Posterior cingulate gyrus (tissue), 11 donors: ENCODE data around the gene ACTN3.
"Not testable (repeated sequence)": the region's sequence is repeated elsewhere in the genome, so short reads cannot be mapped to it uniquely, and the experiment has no call there.

Experiments used
- DNase-seq, 10 donors: peaks; one replicate each; pipeline versions ENCODE4 v3.0.0 to v3.0.0-alpha.2; 2020 to 2021; ENCODE audit warnings: mixed read lengths in 3 of 10
- intact Hi-C: fragments of 100-400 bp; cut with DNase I; formaldehyde crosslinking; loops from one replicate; pipeline ENCODE4 v1.15.1; 2023

The ACTN3 gene

DNA sequence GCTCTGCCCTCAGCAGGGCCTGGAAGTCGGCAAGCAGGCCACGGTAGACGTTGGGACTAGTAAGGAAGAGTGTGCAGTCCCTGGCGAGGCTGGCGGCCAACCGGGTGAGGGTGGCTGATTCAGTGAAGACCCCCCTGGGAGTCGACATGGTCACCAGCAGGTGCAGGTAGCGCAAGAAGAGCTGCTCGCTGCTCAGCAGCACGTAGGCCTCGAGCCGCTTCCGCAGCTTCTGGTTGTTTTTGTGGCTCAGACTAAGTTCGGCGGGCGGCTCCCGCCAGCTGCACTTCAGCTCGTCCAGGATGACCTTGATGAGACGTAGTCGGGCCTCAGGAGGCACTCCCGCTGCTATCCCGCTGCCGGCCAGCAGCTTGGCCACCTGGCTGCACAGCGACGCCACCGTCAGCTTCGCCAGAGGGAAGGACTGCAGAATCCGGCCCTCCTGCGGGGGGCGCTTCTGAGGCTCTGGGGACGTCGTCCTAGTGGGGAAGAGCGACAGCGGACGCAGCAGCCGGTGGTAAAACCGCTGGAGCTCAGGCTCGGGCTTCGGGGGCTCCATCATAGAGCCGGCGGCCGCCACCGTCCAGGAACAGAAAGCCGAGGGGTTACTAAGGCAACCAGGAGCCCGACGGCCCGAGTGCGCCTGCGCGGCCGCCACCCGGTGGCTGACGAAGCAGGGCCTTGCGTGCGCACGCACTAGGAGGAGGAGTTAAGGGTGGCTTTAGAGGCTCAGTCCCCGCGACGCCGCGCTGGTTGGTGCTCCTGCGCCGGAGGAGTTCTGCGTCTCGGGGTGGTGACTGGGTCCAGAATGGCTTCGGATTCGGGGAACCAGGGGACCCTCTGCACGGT is 46.0 kb downstream of the ACTN3 start, which contains the start of the genes CCDC87 and CCS:
Gene CCDC87 (minus strand): TSS at position 607 of the 846 bp plus-strand sequence. CDS start 48 bp downstream, at position 559.
Gene CCS (plus strand): TSS at position 729 of the 846 bp plus-strand sequence. CDS start 77 bp downstream, at position 806.
- intact Hi-C loops = loop anchor here (2.0 kb wide), 2 partner anchors 24 to 46 kb away; partner anchors contain the start of genes RBM14 and RBM4

DNA sequence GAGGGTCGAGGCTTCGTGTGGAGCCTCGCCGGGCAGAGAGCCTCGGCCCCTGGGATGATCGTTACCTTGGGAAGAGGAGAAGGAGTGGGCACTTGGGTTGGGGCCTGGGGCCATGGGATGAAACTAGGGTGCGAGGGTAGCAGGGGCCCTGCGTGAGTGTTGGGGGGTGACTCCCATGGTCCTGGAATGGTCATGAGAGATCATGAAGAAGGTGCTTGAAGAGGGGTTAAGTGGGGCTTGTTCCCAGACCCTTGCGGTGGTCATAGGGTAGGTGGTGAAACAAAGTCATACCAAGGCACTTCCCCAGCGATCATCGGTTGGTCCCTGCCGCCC is 46.6 kb downstream of the ACTN3 start:
- intact Hi-C loops = loop anchor here (2.0 kb wide), 2 partner anchors 24 to 46 kb away; partner anchors contain the start of genes RBM14 and RBM4

More for the DNA sequence above, 46.0 kb downstream of the ACTN3 start, which contains the start of the genes CCDC87 and CCS:
- DNase-seq = peak; percentile 92 to 99 (median 98)

DNA sequence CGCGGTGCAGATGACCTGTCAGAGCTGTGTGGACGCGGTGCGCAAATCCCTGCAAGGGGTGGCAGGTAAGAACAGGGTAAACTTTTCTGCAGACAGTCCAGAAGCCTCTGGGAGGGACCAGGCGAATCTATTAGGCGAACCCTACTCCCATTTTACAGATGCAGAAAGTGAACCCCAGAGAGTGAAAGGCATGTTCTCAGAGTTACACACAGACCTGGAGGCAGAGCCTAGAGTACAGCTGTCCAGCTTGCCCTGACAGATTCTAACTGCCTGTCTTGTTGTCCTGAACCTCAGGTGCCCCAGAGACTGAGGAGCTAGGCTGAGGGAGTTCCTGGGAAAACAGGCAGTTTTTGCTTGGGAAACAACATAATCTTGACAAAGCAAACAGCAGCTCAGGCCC is 46.9 kb downstream of the ACTN3 start:
- no peak for DNase-seq
- intact Hi-C loops = loop anchor here (2.0 kb wide), 2 partner anchors 23 to 45 kb away; partner anchors contain the start of genes RBM14 and RBM4

More for the DNA sequence above, 46.6 kb downstream of the ACTN3 start:
- DNase-seq = no peak

DNA sequence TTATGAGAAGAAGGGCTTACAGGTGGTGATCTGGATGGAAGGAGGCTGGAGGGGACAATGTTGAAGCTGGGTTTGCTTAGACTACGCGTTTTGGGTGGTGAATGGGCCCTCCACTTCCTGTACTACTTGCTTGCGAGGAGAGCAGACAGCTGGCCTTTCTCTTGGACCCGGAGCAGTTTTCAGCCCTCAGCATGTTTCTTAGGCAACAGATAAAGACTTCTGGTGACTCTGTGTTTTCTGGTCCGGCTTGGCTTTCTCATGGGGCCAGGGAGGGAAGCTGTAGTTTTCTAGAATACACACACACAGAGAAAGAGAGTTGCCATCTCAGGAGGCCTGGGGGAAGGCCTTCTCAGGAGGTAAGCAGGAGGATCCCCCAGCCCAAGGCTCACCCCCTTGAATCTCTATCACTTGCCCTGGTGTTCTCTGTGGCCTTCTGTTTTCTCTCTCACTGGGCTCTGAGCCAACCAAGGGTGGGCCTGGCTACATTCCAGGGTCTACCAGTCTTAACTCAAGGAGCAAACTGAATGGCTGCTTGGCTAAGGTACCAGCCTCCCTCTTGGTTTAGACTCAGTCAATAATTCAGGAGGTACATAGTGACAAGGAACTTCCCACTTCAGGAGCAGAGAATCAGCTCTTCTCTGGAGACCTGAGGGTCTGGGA is 48.7 kb downstream of the ACTN3 start:
- DNase-seq = peak in 1 of 10 donors; percentile 81
- intact Hi-C loops = no loop called here

DNA sequence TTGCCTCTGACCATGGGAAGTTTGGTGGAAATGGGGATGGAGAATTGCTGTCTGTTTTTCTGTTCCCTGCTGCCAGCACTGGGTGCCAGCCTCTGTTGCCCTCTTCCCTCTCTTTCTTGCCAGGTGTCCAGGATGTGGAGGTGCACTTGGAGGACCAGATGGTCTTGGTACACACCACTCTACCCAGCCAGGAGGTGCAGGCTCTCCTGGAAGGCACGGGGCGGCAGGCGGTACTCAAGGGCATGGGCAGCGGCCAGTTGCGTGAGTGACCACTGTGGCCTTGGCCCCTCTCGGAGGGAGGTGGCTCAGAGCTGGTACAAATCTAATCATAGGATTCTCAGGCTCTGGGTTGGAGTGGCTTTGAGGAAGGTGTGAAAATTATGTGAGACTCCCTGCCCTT is 52.3 kb downstream of the ACTN3 start:
- DNase-seq = no peak
- intact Hi-C loops = no loop called here

DNA sequence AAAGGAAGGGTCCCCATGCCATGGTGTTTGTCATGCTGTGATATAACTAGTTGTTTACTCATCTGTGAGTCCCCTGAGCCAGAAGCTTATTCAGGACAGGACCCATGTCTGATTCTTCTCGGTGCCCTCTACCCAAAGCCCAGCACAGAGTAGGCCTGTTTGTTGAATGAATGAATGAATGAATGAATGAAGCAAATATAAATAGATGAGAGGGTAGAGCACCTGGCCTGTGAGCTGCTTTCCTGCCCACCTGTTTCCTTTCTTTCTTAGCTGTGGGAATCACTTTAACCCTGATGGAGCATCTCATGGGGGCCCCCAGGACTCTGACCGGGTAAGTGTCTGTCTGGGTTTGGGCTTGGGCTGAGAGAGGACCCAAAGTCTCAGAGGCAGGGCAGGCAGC is 53.5 kb downstream of the ACTN3 start:
- intact Hi-C loops = no loop called here
- DNase-seq = no peak

DNA sequence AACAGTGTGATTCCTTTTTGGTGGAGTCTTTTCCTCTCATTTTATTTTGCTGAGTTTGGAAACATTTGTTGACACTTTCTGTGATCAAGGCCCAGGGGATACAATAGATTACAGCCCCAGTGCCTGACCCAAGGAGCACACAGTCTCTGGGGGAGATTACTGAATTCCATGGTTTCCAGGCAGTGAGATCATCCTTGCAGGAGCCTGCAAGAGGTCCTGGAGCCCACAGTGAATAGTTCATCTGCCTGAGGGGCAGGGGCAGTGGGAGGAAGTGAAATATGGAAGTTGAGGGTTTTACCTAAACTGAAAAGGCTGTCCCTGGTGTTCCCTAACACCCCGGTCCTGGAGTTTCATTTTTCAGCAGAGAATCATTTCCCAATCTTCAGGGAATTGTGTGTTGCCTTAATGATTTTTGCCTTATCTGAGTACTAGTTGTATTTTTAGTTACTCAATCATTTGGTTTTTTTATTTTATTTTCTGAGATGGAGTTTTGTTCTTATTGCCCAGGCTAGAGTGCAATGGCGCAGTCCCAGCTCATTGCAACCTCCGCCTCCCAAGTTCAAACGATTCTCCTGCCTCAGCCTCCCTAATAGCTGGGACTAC is 54.0 kb downstream of the ACTN3 start:
- intact Hi-C loops = no loop called here
- DNase-seq = no peak

DNA sequence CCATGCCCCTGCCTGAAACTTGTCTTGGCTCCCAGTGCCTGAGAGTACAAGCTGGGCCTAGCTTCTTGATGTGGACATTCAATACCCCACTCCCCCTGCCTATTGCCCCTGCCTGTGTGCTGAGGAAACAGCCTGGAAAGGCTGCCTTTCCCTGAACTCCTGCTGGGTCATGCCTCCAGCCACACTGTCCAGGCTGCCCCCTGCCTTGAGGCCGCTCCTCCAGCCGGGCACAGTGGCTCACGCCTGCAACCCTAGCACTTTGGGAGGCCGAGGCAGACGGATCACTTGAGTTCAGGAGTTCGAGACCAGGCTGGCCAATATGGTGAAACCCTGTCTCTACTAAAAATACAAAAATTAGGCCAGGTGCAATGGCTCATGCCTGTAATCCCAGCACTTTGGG is 56.4 kb downstream of the ACTN3 start:
- no peak for DNase-seq
- intact Hi-C loops = no loop called here

DNA sequence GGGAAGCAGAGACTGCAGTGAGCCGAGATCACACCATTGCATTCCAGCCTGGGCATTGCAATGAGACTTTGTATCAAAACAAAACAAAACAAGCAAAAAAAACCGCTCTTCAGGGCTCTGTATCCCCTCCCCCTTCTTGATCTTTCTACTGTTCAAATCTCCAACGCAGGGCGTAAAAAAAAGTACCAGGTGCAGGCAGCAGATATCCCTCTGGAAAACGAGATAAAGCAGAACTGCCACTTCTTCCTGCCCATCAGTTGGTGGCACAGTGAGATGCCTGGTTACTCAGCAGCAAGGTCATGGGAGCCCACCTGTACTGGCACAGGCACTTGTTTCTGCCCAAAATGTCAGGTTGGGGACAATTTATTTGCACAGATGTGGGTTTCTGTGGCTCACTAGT is 57.5 kb downstream of the ACTN3 start:
- intact Hi-C loops = no loop called here
- no peak for DNase-seq

DNA sequence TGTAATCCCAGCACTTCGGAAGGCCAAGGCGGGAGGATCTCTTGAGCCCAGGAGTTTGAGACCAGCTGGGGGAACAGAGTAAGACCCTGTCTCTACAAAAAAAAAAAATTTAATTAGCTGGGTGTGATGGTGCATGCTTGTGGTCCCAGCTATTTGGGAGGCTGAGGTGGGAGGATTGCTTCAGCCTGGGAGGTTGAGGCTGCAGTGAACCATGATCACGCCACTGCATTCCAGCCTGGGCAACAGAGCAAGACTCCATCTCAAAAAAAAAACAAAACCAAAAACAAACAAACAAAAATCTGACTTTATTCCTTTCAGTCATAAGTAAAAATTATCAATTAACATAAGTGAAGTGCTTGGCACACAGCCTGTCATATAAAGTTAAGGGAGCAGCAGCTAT is 59.9 kb downstream of the ACTN3 start:
- intact Hi-C loops, DNase-seq: not testable (repeated sequence)

DNA sequence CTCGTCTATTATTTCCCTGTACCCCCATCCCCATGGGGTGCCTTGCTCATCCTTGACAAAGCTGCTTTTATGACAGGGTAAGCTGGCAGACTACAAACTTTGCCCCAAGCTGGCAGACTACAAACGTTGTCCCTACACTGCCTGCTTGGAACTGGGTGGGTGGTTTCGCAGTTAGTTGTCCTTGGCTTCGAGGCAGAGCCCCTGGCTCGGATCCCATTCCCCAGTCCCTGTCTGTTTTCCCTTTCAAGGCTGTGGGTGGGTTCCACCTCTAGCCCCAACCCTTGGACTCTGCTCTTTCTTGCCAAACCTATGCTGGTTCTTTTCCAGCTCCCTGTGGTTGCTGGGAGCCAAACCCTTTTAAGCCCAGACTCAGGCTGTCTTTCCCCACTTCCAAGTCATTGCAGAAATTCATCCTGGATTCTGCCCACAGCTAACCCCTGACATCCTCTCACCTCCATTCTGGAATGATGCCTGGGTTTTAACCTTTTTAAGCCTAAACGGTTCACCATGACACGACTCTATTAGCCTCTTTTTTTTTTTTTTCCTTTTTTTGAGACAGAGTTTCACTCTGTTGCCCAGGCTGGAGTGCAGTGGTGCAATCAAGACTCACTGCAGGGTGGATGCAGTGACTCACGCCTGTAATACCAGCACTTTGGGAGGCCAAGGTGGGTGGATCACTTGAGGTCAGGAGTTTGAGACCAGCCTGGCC is 60.6 kb downstream of the ACTN3 start:
- DNase-seq = peak in 4 of 10 donors; percentile 14 to 78 (median 43)
- intact Hi-C loops = no loop called here

DNA sequence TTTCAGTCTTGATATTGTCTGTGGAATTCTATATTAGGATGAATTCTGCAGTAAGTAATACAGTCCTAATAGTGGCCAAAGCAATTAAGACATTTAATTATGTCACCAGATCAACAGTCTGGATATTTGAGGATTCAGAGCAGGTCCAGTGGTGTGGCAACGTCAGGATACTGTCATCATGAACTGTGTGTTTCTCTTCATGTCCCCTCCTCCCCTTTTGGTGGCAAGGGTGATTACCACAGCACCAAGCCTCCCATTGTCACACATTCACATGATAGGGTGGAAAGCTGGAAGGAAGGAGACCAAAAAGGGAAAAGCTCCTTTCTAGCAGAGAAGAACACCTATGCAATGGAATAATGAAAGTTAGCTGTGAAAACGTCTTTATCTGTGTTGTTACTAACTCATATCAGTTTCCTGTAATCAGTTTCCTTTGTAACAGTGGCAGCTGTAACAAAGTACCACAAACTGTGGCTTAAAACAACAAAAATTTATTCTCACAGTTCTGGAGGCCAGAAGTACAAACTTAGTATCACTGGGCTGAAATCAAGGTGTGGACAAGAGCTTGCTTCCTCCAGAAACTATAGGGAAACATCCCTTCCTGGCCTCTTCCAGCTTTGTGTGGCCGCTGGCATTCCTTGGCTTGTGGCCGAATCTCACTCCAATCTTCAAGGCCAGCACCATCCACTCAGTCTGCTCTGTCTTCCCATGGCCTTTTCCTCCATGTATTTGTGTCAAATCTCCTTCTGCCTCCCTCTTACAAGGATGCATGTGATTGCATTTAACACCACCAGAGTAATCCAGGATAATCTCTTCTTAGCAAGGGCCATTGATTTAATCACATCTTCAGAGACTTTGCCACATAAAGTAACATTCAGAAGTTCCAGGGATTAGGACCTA is 63.3 kb downstream of the ACTN3 start:
- intact Hi-C loops = no loop called here
- DNase-seq = no peak

DNA sequence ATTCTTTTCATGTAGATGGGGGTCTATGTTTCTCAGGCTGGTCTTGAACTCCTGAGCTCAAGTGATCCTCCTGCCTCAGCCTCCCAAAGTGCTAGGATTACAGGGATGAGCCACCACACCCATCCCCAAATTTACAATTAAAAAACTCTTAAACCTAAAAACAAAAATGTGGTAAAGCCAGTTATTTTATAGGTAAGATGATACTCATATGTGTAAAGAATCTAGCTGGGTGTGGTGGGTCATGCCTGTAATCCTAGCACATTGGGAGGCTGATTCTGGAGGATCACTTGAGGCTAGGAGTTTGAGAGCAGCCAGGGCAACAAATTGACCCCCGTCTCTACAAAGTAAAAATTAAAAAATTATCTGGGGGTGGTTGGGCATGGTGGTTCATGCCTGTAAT is 65.8 kb downstream of the ACTN3 start:
- intact Hi-C loops = no loop called here
- no peak for DNase-seq
